CD8-positive, alpha-beta memory T cell (primary cell): ENCODE data around the gene MX1. TPM values are rescaled to one million over a fixed set of nuclear protein-coding genes. Genes with fewer than 3 reads are reported as not detected.

Experiments
- CTCF ChIA-PET: fragments of 350-600 bp; sonication (Branson Sonifier 250); formaldehyde crosslinking; loops from one replicate; lab custom pipeline; 2021; ENCODE audit warnings: antibody characterized with exemption; lab: Charles Lee
- POLR2A ChIA-PET: fragments of 350-600 bp; sonication (Branson Sonifier 250); formaldehyde crosslinking; loops from one replicate; lab custom pipeline; 2021; ENCODE audit warnings: antibody characterized with exemption; lab: Charles Lee
- DNase-seq, 5 donors: peaks; one replicate each; pipeline versions ENCODE4 v3.0.0 to v3.0.0-alpha.2; 2020 to 2022; ENCODE audit warnings: mixed read lengths in 1 of 5
- H3K27ac ChIP-seq: one replicate; pipeline ENCODE4 v1.7.0; 2013; ENCODE audit warnings: low read depth, mild to moderate bottlenecking, low read length, moderate library complexity
- H3K27me3 ChIP-seq: 2 replicates; pipeline ENCODE4 v1.7.0; 2013; ENCODE audit warnings: low read length, mild to moderate bottlenecking; ENCODE audit not compliant: insufficient read depth, poor library complexity, severe bottlenecking
- H3K36me3 ChIP-seq: 2 replicates; pipeline ENCODE4 v1.7.0; 2013; ENCODE audit warnings: mild to moderate bottlenecking, low read length, moderate library complexity; ENCODE audit not compliant: insufficient read depth
- H3K4me1 ChIP-seq: 2 replicates; pipeline ENCODE4 v1.7.0; 2013; ENCODE audit warnings: mild to moderate bottlenecking, low read length, moderate library complexity; ENCODE audit not compliant: insufficient read depth
- H3K4me3 ChIP-seq: 2 replicates; pipeline ENCODE4 v1.7.0; 2013; ENCODE audit warnings: mild to moderate bottlenecking, low read length
- H3K9me3 ChIP-seq: 2 replicates; pipeline ENCODE4 v1.7.0; 2013; ENCODE audit warnings: mild to moderate bottlenecking, low read length
- H3K27ac Mint-ChIP-seq, 8 donors: one replicate each; pipeline ENCODE4 v1.8.0; 2020 to 2021; ENCODE audit warnings: mixed read lengths in 8 of 8, mild to moderate bottlenecking in 6 of 8, inconsistent platforms in 3 of 8, moderate library complexity in 3 of 8
- H3K27me3 Mint-ChIP-seq, 2 donors: one replicate each; pipeline ENCODE4 v1.8.0; 2020 to 2021; ENCODE audit warnings: mixed read lengths in 2 of 2, mild to moderate bottlenecking in 1 of 2, moderate library complexity in 1 of 2
- H3K36me3 Mint-ChIP-seq, 3 donors: one replicate each; pipeline ENCODE4 v1.8.0; 2020 to 2021; ENCODE audit warnings: mixed read lengths in 3 of 3, inconsistent platforms in 1 of 3, mild to moderate bottlenecking in 1 of 3
- H3K4me1 Mint-ChIP-seq, 3 donors: one replicate each; pipeline ENCODE4 v1.8.0; 2020 to 2021; ENCODE audit warnings: mixed read lengths in 3 of 3, inconsistent platforms in 1 of 3, mild to moderate bottlenecking in 1 of 3
- H3K4me3 Mint-ChIP-seq, 7 donors: one replicate each; pipeline ENCODE4 v1.8.0; 2020 to 2021; ENCODE audit warnings: mixed read lengths in 7 of 7, mild to moderate bottlenecking in 6 of 7, moderate library complexity in 4 of 7, inconsistent platforms in 2 of 7
- H3K9me3 Mint-ChIP-seq, 5 donors: one replicate each; pipeline ENCODE4 v1.8.0; 2020 to 2022; ENCODE audit warnings: mixed read lengths in 5 of 5, mild to moderate bottlenecking in 3 of 5, moderate library complexity in 2 of 5, inconsistent platforms in 1 of 5
- polyA plus RNA-seq: library from polyadenylated mRNA; unstranded; fragments of 300-500 nt; fragmentation: Illumina TruSeq; gene quantifications from one replicate; pipeline ENCODE4 v1.2.3, GENCODE V29; 2021
- total RNA-seq, 2 experiments: library from RNA; stranded (reverse); gene quantifications; one replicate each; pipeline ENCODE4 v1.2.3, GENCODE V29; 2021

Gene MX1
- total and polyA plus RNA-seq, 3 experiments from 2014 or later = 10.5 to 75.9 (median 10.6) TPM

DNA sequence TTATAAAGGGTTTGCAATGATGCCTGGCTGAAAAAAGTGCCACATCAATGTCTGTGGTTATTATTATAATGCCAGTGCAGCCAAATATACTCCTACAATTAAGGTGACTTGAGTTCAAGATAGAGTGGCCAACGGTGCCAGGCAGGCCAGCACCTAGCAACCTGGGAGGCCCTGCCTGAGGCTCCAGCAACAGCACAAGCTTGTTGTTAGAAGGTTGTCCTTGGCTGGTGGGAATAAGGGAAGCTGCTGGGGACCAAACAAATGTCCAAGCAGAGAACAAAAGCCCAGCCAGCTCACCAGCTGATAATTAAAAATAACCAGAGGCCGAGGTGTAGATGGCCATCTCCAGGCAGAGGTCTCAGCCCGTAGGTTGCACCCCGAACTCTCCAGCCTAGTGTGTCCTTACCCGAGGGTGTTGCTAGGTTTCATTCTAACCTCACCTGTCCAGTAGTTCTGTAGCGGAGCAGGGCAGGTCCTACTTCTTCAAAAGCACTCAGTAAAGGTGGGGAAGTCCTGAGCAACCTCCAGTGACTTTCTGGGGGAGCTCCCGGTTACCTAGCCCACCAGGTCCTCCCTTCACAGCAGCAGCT lies 80.1 kb downstream of the MX1 start:
- Histone ChIP-seq H3K9me3 (no peaks in the 10 kb centered on the region), H3K36me3 (no peaks in the 10 kb centered on the region), H3K27ac (no peak overlapping the region), H3K4me1 (no peaks in the 10 kb centered on the region), H3K27me3 (peaks cover 9% of the 10 kb centered on the region), H3K4me3 (no peak overlapping the region)
- DNase-seq = no peak
- H3K9me3 Mint-ChIP-seq = no peaks in the 10 kb centered on the region
- peaks cover 18 to 44% of the 10 kb centered on the region in 2 donors for H3K27me3 Mint-ChIP-seq
- no peak overlapping the region for H3K27ac Mint-ChIP-seq
- H3K4me1 Mint-ChIP-seq = peaks cover 0 to 6% (median 4%) of the 10 kb centered on the region in 3 donors
- CTCF ChIA-PET = no interaction called here
- no peaks in the 10 kb centered on the region for H3K36me3 Mint-ChIP-seq
- no peak overlapping the region for H3K4me3 Mint-ChIP-seq
- POLR2A ChIA-PET = no interaction called here

DNA sequence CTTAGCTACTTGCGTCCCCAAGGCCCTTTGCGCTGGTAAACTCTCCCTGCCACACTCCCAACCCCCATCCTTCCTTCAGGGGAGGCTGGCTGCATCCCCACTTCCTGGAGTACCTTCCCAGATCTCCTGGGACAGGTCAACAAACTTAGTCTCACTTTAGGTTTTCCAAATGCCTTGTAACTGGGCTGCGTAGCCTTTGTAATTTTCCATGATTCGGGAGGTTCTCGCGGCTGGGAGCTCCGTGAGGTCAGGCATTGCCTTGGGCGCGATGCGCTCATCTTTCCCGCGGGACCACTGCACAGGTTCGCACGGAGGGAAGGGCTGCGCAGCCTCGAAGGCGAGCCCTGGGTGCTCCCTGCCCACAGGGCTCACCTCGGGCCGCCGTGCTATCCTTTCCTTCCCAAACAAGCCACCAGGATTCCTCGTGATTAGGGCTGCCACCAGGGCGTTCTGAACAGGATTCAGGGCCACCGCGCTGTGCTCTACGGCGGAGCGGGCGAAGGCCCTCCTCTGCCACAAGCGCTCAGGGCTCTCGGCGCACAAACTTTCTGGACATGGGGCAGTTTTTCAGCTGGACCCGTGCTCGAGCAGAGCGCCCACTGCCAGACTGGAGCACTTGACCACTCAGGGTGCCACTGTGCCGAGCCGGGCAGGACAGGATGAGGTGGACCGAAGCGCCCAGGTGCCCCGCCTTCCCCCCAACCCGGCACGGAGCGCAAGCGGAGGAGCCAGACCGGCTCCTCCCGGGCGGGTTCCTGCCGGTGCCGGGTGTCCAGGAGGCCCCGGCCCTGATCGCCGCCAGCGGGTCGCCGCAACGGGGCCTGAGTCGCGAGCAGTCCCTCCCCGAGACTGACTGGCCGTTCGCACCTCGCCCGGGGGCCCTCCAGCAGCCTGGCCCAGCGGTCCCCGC lies 80.8 kb downstream of the MX1 start:
- Histone ChIP-seq H3K4me3 (no peak overlapping the region), H3K27me3 (peaks cover 9% of the 10 kb centered on the region), H3K36me3 (no peaks in the 10 kb centered on the region), H3K9me3 (no peaks in the 10 kb centered on the region), H3K4me1 (no peaks in the 10 kb centered on the region), H3K27ac (no peak overlapping the region)
- CTCF ChIA-PET = no interaction called here
- no peaks in the 10 kb centered on the region for H3K9me3 Mint-ChIP-seq
- H3K36me3 Mint-ChIP-seq = no peaks in the 10 kb centered on the region
- H3K4me3 Mint-ChIP-seq = peak overlapping the region in 2 of 7 donors; percentile 15 to 29
- peaks cover 0 to 6% (median 4%) of the 10 kb centered on the region in 3 donors for H3K4me1 Mint-ChIP-seq
- H3K27ac Mint-ChIP-seq = no peak overlapping the region
- H3K27me3 Mint-ChIP-seq = peaks cover 21 to 47% of the 10 kb centered on the region in 2 donors
- POLR2A ChIA-PET = no interaction called here
- DNase-seq = no peak

DNA sequence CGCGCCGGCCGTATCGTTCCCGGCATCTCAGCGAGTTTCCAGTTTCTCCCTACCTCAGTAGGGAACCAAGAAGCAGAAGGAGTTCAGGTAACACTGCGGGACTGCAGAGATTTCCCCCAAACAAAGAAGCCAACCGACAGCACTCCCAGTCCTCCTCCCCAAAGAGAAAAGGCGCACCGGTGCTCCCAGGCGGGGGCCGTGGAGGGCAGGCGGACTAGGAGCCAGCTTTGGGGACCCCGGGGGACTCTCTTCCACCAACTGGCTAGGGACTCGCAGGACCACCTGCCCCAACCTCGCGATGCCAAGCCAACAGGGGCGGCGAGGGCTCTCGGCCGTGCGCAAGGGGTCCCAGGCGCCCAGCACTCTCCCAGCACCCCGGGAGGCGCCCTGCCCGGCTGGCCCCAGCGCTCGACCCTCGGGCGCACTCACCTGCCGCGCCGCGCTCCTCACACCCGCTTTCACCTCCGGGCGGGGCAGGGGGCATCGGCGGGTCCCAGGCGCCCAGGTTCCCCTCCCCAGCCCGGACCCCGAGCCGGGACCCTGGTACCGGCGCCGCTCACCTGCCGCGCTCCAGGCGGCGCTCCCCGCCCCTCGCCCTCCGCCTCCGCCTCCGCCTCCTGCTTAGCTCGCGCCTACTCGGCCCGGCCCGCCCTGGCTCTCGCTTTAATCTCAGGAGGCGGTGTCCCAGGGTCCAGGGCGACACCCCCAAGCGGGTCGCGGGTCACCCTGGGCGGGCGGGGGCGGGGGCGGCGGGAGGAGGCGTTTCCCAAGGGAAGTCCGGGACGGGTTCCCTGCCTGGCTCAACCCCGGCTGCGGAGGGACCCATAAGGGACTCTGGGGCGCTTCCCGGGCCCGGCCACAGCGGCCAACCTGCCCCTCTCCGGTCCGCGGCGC lies 81.7 kb downstream of the MX1 start, which contains the start of gene TMPRSS2:
Gene TMPRSS2, minus strand, starts transcription at position 638 of the 894 bp plus-strand sequence. CDS start 10,025 bp downstream, outside the sequence.
- H3K9me3 ChIP-seq = no peaks in the 10 kb centered on the region
- H3K4me1 Mint-ChIP-seq = peaks cover 0 to 6% (median 4%) of the 10 kb centered on the region in 3 donors
- H3K36me3 ChIP-seq = no peaks in the 10 kb centered on the region
- H3K27me3 ChIP-seq = peaks cover 9% of the 10 kb centered on the region
- H3K4me3 Mint-ChIP-seq = peak within 1 kb of the TSS in 2 of 7 donors; percentile 18 to 32
- POLR2A ChIA-PET = no interaction called here
- no peaks in the 10 kb centered on the region for H3K4me1 ChIP-seq
- CTCF ChIA-PET = no interaction called here
- H3K27me3 Mint-ChIP-seq = peaks cover 18 to 44% of the 10 kb centered on the region in 2 donors
- H3K9me3 Mint-ChIP-seq = no peaks in the 10 kb centered on the region
- no peak within 1 kb of the TSS for H3K27ac Mint-ChIP-seq
- no peak within 1 kb of the TSS for H3K27ac ChIP-seq
- H3K4me3 ChIP-seq = no peak within 1 kb of the TSS
- DNase-seq = no peak
- H3K36me3 Mint-ChIP-seq = no peaks in the 10 kb centered on the region

DNA sequence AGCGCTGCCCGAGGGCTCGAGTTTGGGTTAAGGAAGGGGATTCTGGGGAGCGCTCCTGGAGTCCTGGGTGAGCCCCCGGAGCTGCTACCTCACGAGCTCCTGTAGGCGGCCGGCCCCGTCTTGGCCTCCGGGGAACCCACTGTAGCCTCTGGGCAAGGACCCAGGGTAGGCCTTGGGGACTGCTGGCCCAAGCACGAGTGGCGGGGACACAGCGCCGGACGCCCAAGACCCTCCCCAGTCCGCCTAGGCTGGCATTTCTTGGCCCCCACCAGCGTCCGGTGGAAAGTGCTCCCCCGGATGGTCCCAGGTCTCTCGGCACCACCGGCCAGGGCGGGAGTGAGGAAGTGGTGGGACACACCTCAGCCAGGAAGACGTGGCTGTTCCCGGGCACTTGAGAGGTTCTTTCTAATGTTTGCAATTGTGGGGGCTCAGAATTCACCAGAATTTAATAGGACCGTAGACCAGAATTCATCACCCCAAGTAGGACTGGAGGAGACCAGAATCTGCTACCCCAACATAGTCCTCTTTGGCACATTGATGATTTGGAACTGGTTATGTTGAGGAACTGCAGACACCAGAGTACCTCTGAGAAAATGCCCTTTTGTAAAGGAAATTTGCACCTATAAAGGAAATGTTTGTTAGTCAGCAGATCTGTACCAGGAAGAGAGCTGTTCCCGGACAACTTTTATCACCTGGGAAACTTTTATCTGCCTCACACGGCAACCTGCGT lies 82.5 kb downstream of the MX1 start:
- H3K4me3 ChIP-seq = no peak overlapping the region
- H3K9me3 ChIP-seq = no peaks in the 10 kb centered on the region
- H3K27ac Mint-ChIP-seq = no peak overlapping the region
- H3K4me3 Mint-ChIP-seq = peak overlapping the region in 2 of 7 donors; percentile 18 to 32
- DNase-seq = no peak
- POLR2A ChIA-PET = no interaction called here
- peaks cover 0 to 2% (median 0%) of the 10 kb centered on the region in 5 donors for H3K9me3 Mint-ChIP-seq
- no peaks in the 10 kb centered on the region for H3K36me3 Mint-ChIP-seq
- no peak overlapping the region for H3K27ac ChIP-seq
- CTCF ChIA-PET = no interaction called here
- peaks cover 9% of the 10 kb centered on the region for H3K27me3 ChIP-seq
- H3K36me3 ChIP-seq = no peaks in the 10 kb centered on the region
- peaks cover 0 to 6% (median 4%) of the 10 kb centered on the region in 3 donors for H3K4me1 Mint-ChIP-seq
- no peaks in the 10 kb centered on the region for H3K4me1 ChIP-seq
- H3K27me3 Mint-ChIP-seq = peaks cover 18 to 44% of the 10 kb centered on the region in 2 donors

Other genes starting within 250 kb of the MX1 start
- gene FAM3B, start 109.4 kb upstream of the MX1 start, total RNA-seq = not detected
- not detected for gene FAM3B, start 109.4 kb upstream of the MX1 start, polyA plus RNA-seq
- 10 to 100 TPM; 13.2 to 17.1 TPM for gene MX2, start 64.2 kb upstream of the MX1 start, total RNA-seq
- 37.2 TPM for gene MX2, start 64.2 kb upstream of the MX1 start, polyA plus RNA-seq
- gene TMPRSS2, start 81.9 kb downstream of the MX1 start, total RNA-seq = not detected
- not detected for gene TMPRSS2, start 81.9 kb downstream of the MX1 start, polyA plus RNA-seq